ENCODE data around the gene METTL27. TPM values are rescaled to one million over a fixed set of nuclear protein-coding genes. Genes with fewer than 3 reads are reported as not detected.
A peak's percentile ranks its signal among the peaks of the same experiment; 100 is the strongest.

METTL27 gene
- total and polyA plus RNA-seq, 2 of the 8 experiments (the other 6 are each of a cell fraction or from before 2014, with no cell fraction given) = 6.2 to 12.0 TPM

DNA sequence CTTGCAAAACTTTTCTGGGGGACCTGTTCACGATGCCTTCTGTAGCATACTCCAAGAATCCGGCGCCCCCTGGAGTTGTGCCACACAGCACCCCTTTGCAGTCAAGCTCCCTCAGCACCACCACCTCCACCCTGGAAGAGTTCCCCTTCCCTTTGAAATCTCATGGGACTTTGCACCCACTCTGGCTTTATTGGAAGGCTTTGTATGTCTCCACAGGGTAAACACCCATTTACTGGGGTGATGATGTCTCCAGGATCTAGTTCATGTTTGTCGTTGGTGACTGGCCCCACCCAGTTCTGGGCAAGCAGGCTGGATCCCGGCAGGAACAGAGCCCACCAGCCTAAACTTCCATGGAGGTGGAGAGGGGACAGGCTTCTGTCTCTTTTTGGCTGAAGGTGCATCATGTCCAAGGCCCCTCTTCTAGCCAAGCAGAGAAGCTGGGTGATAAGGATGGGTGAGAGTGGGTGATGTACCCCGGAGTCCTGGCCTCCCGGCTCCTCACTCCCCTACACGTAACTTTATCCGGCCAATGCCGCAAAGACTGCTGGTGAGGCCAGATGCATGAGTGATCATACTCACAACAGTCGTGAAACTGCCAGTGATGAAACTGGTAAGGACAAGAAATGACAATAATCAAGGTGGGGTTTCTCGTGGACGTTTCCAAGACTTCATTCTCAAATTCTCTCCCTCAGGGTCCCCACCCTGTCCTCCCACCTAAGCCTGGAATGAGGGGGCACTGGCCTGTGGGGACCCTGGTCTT lies 12.2 kb downstream of the METTL27 start (continued):
- TF ChIP-seq, protein P1, sequence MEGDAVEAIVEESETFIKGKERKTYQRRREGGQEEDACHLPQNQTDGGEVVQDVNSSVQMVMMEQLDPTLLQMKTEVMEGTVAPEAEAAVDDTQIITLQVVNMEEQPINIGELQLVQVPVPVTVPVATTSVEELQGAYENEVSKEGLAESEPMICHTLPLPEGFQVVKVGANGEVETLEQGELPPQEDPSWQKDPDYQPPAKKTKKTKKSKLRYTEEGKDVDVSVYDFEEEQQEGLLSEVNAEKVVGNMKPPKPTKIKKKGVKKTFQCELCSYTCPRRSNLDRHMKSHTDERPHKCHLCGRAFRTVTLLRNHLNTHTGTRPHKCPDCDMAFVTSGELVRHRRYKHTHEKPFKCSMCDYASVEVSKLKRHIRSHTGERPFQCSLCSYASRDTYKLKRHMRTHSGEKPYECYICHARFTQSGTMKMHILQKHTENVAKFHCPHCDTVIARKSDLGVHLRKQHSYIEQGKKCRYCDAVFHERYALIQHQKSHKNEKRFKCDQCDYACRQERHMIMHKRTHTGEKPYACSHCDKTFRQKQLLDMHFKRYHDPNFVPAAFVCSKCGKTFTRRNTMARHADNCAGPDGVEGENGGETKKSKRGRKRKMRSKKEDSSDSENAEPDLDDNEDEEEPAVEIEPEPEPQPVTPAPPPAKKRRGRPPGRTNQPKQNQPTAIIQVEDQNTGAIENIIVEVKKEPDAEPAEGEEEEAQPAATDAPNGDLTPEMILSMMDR (IDR thresholded peaks at IDR 0.05; ENCODE audit: control extremely low read depth in 1 of 3, insufficient read depth in 1 of 3, low read depth in 1 of 3, low read length in 3 of 3) = peak in 1 of 3 experiments; percentile 18; a peak in 1 of 4 replicates
- no peak for TF ChIP-seq EZH2 (IDR thresholded peaks at IDR 0.05; ENCODE audit: low read depth, low read length, severe bottlenecking)

Data from H1 (cell line).